ENCODE measurements around the gene ACVR2A.

ACVR2A gene

GRCh38 chr2:147810883-147811765 is 33.7 kb upstream of the ACVR2A start:
- TF ChIP-seq CTCF (conservative IDR thresholded peaks at IDR 0.05; ENCODE audit: low read depth, low read length) = no peak
- H3K4me1 ChIP-seq (ENCODE audit: low read depth, poor library complexity, severe bottlenecking) = no peaks in the 10 kb centered on the region
- no peaks in the 10 kb centered on the region for H4K20me1 ChIP-seq (ENCODE audit: insufficient read depth)
- no peak overlapping the region for H3K9ac ChIP-seq
- no peak overlapping the region for H3K4me3 ChIP-seq (IDR thresholded peaks at IDR 0.05; ENCODE audit: insufficient read depth, low read depth, low read length)
- H3K27ac ChIP-seq = no peak overlapping the region
- no peak overlapping the region for H3K4me2 ChIP-seq
- no peaks in the 10 kb centered on the region for H3K79me2 ChIP-seq (ENCODE audit: insufficient read depth, low read depth)
- H2AFZ ChIP-seq (ENCODE audit: low read depth) = no peak overlapping the region
- no peaks in the 10 kb centered on the region for H3K27me3 ChIP-seq (ENCODE audit: insufficient read depth, low read depth)
- no peaks in the 10 kb centered on the region for H3K36me3 ChIP-seq (ENCODE audit: insufficient read depth)

- no peaks in the 10 kb centered on the region for H4K20me1 ChIP-seq (ENCODE audit: insufficient read depth)
- H3K79me2 ChIP-seq (ENCODE audit: insufficient read depth, low read depth) = no peaks in the 10 kb centered on the region
- no peak overlapping the region for H2AFZ ChIP-seq (ENCODE audit: low read depth)
- no peaks in the 10 kb centered on the region for H3K27me3 ChIP-seq (ENCODE audit: insufficient read depth, low read depth)
- H3K4me1 ChIP-seq (ENCODE audit: low read depth, poor library complexity, severe bottlenecking) = no peaks in the 10 kb centered on the region
- TF ChIP-seq CTCF (conservative IDR thresholded peaks at IDR 0.05; ENCODE audit: low read depth, low read length) = no peak
- H3K9ac ChIP-seq = no peak overlapping the region
- no peak overlapping the region for H3K4me3 ChIP-seq (IDR thresholded peaks at IDR 0.05; ENCODE audit: insufficient read depth, low read depth, low read length)
- no peaks in the 10 kb centered on the region for H3K36me3 ChIP-seq (ENCODE audit: insufficient read depth)
- H3K27ac ChIP-seq = no peak overlapping the region
- H3K4me2 ChIP-seq = no peak overlapping the region
Measured at GRCh38 chr2:147818741-147819140, 26.1 kb upstream of the ACVR2A start.

GRCh38 chr2:147824620-147825019 is 20.2 kb upstream of the ACVR2A start:
- no peaks in the 10 kb centered on the region for H3K27me3 ChIP-seq (ENCODE audit: insufficient read depth, low read depth)
- H3K9ac ChIP-seq = no peak overlapping the region
- H4K20me1 ChIP-seq (ENCODE audit: insufficient read depth) = no peaks in the 10 kb centered on the region
- no peaks in the 10 kb centered on the region for H3K36me3 ChIP-seq (ENCODE audit: insufficient read depth)
- H3K4me3 ChIP-seq (IDR thresholded peaks at IDR 0.05; ENCODE audit: insufficient read depth, low read depth, low read length) = no peak overlapping the region
- H2AFZ ChIP-seq (ENCODE audit: low read depth) = no peak overlapping the region
- no peak overlapping the region for H3K27ac ChIP-seq
- no peaks in the 10 kb centered on the region for H3K79me2 ChIP-seq (ENCODE audit: insufficient read depth, low read depth)
- no peaks in the 10 kb centered on the region for H3K4me1 ChIP-seq (ENCODE audit: low read depth, poor library complexity, severe bottlenecking)
- no peak for TF ChIP-seq CTCF (conservative IDR thresholded peaks at IDR 0.05; ENCODE audit: low read depth, low read length)
- no peak overlapping the region for H3K4me2 ChIP-seq

- no peak for TF ChIP-seq CTCF (conservative IDR thresholded peaks at IDR 0.05; ENCODE audit: low read depth, low read length)
- Histone ChIP-seq H3K36me3 (ENCODE audit: insufficient read depth) (no peaks in the 10 kb centered on the region), H2AFZ (ENCODE audit: low read depth) (no peak overlapping the region), H4K20me1 (ENCODE audit: insufficient read depth) (no peaks in the 10 kb centered on the region), H3K4me1 (ENCODE audit: low read depth, poor library complexity, severe bottlenecking) (no peaks in the 10 kb centered on the region), H3K27me3 (ENCODE audit: insufficient read depth, low read depth) (no peaks in the 10 kb centered on the region), H3K4me2 (no peak overlapping the region), H3K27ac (no peak overlapping the region), H3K9ac (no peak overlapping the region), H3K79me2 (ENCODE audit: insufficient read depth, low read depth) (no peaks in the 10 kb centered on the region), H3K4me3 (IDR thresholded peaks at IDR 0.05; ENCODE audit: insufficient read depth, low read depth, low read length) (no peak overlapping the region)
Measured at GRCh38 chr2:147826278-147827087, 18.3 kb upstream of the ACVR2A start.
